Neuronal stem cell (in vitro differentiated cells): Measurements from ENCODE around the gene LOXL3.

Source experiments
- DNase-seq: peaks from one replicate; pipeline ENCODE4 v3.0.0-alpha.2; 2013; ENCODE audit warnings: low spot score
- H2AFZ ChIP-seq: one replicate; pipeline ENCODE4 v1.6.1; 2013; ENCODE audit warnings: mild to moderate bottlenecking, low read length, inconsistent platforms
- H2AK5ac ChIP-seq: 2 replicates; pipeline ENCODE4 v1.6.1; 2013; ENCODE audit warnings: low read depth, mild to moderate bottlenecking, inconsistent platforms, low read length, moderate library complexity, mixed read lengths
- H2BK120ac ChIP-seq: 2 replicates; pipeline ENCODE4 v1.6.1; 2013; ENCODE audit warnings: low read depth, mild to moderate bottlenecking, inconsistent platforms, low read length, moderate library complexity, mixed read lengths
- H2BK12ac ChIP-seq: one replicate; pipeline ENCODE4 v1.6.1; 2013; ENCODE audit warnings: low read length, inconsistent platforms
- H2BK15ac ChIP-seq: 2 replicates; pipeline ENCODE4 v1.6.1; 2013; ENCODE audit warnings: mild to moderate bottlenecking, low read length, inconsistent platforms, mixed read lengths
- H2BK5ac ChIP-seq: one replicate; pipeline ENCODE4 v1.6.1; 2013; ENCODE audit warnings: inconsistent platforms, mild to moderate bottlenecking, low read length, moderate library complexity
- H3K14ac ChIP-seq: one replicate; pipeline ENCODE4 v1.6.1; 2013; ENCODE audit warnings: low read length, inconsistent platforms
- H3K18ac ChIP-seq: 2 replicates; pipeline ENCODE4 v1.6.1; 2013; ENCODE audit warnings: low read length, inconsistent platforms
- H3K23ac ChIP-seq: 2 replicates; pipeline ENCODE4 v1.6.1; 2013; ENCODE audit warnings: low read depth, mild to moderate bottlenecking, mixed read lengths, low read length, inconsistent platforms; ENCODE audit not compliant: poor library complexity
- H3K27ac ChIP-seq: replicated peaks from 3 replicates; pipeline ENCODE4 v1.5.1; 2013; ENCODE audit warnings: low read length, inconsistent platforms
- H3K27me3 ChIP-seq, 3 experiments: 2 replicates each; pipeline ENCODE4 v1.6.1; 2013; ENCODE audit warnings: low read length in 3 of 3, mild to moderate bottlenecking in 2 of 3, inconsistent platforms in 1 of 3, low read depth in 1 of 3, mixed read lengths in 1 of 3, moderate library complexity in 1 of 3; ENCODE audit not compliant: control insufficient read depth in 3 of 3, insufficient read depth in 3 of 3
- H3K36me3 ChIP-seq, 2 donors: replicated peaks in 1 of 2; 2 replicates each; pipeline ENCODE4 v1.6.1; 2013; ENCODE audit warnings: low read length in 2 of 2; ENCODE audit not compliant: control insufficient read depth in 2 of 2, insufficient read depth in 2 of 2
- H3K4ac ChIP-seq: 2 replicates; pipeline ENCODE4 v1.6.1; 2013; ENCODE audit warnings: inconsistent platforms, mild to moderate bottlenecking, low read length, moderate library complexity
- H3K4me1 ChIP-seq, 2 donors: 1 replicate in 1 of 2; 2 replicates in 1 of 2; pipeline ENCODE4 v1.6.1; 2013; ENCODE audit warnings: low read length in 2 of 2, low read depth in 1 of 2; ENCODE audit not compliant: control insufficient read depth in 2 of 2, insufficient read depth in 1 of 2
- H3K4me2 ChIP-seq: one replicate; pipeline ENCODE4 v1.6.1; 2013; ENCODE audit warnings: mild to moderate bottlenecking, low read length, inconsistent platforms; ENCODE audit not compliant: insufficient read depth, poor library complexity, severe bottlenecking
- H3K4me3 ChIP-seq, 2 donors: 2 replicates each; pipeline ENCODE4 v1.5.1; 2013; ENCODE audit warnings: low read length in 2 of 2, mild to moderate bottlenecking in 2 of 2, inconsistent platforms in 1 of 2, moderate library complexity in 1 of 2
- H3K79me1 ChIP-seq: one replicate; pipeline ENCODE4 v1.6.1; 2013; ENCODE audit warnings: low read depth, mild to moderate bottlenecking, inconsistent platforms, low read length, moderate library complexity
- H3K9ac ChIP-seq: one replicate; pipeline ENCODE4 v1.6.1; 2013; ENCODE audit warnings: mild to moderate bottlenecking, low read depth, low read length, inconsistent platforms; ENCODE audit not compliant: poor library complexity
- H3K9me3 ChIP-seq, 2 donors: replicated peaks in 1 of 2; 2 replicates each; pipeline versions ENCODE3 to v1.6.1; 2013; ENCODE audit warnings: low read length in 2 of 2, mild to moderate bottlenecking in 2 of 2, inconsistent platforms in 1 of 2, low read depth in 1 of 2, mixed read lengths in 1 of 2, moderate library complexity in 1 of 2; ENCODE audit not compliant: control insufficient read depth in 2 of 2, insufficient read depth in 1 of 2
- H4K8ac ChIP-seq: one replicate; pipeline ENCODE4 v1.6.1; 2013; ENCODE audit warnings: low read depth, mild to moderate bottlenecking, inconsistent platforms, low read length, moderate library complexity
- H4K91ac ChIP-seq: one replicate; pipeline ENCODE4 v1.6.1; 2013; ENCODE audit warnings: low read length, low read depth, mild to moderate bottlenecking, inconsistent platforms; ENCODE audit not compliant: poor library complexity
- WGBS, 2 donors: extraction: QIAGEN DNeasy Blood & Tissue Kit; methylation state at CpG; one replicate each; pipeline ENCODE4 v1.1.7; 2013; ENCODE audit warnings: missing lambda C conversion rate in 2 of 2, mixed read lengths in 1 of 2; ENCODE audit not compliant: insufficient read length in 2 of 2, insufficient replicate concordance in 1 of 2; ENCODE audit errors: extremely low coverage in 2 of 2; 5-methylcytosine and 5-hydroxymethylcytosine counted together

LOXL3 gene

GRCh38 chr2:74597410-74597809 is 43.7 kb upstream of the LOXL3 start:
- Histone ChIP-seq H2AK5ac (no peak overlapping the region), H3K18ac (no peak overlapping the region), H2BK120ac (no peak overlapping the region), H2BK5ac (no peak overlapping the region), H3K4me1 (no peaks in the 10 kb centered on the region), H3K27me3 (peaks cover 0 to 47% (median 0%) of the 10 kb centered on the region in 3 experiments), H3K4me2 (no peak overlapping the region), H3K23ac (no peak overlapping the region), H3K36me3 (no peaks in the 10 kb centered on the region), H3K79me1 (no peaks in the 10 kb centered on the region), H4K91ac (no peak overlapping the region), H3K27ac (no peak overlapping the region), H3K4me3 (no peak overlapping the region), H3K9me3 (no peaks in the 10 kb centered on the region), H2AFZ (no peak overlapping the region), H3K4ac (no peak overlapping the region), H3K9ac (no peak overlapping the region), H4K8ac (no peak overlapping the region), H2BK15ac (no peak overlapping the region), H2BK12ac (no peak overlapping the region), H3K14ac (no peak overlapping the region)
- DNase-seq: no peak
- WGBS, 2 donors: no CpG with 5 or more reads among the region's 1 CpG

DNA sequence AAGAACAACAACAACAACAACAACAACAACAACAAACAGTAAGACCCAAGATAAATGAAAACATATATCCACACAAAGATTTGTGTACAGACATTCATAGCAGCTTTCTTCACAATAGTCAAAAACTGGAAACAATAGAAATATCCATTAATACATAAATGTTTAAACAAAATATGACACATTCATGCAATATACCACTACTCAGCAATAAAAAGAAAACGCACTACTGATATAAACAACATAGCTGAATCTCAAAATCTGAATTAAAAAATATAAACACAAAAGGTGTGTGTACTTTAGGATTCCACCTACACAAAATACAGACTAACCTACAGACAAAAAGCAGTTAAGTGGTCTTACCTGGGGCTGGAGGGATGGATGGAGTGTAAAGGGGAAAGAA is 42.8 kb upstream of the LOXL3 start:
- H2AFZ ChIP-seq: no peak overlapping the region
- H3K27me3 ChIP-seq: peaks cover 0 to 46% (median 0%) of the 10 kb centered on the region in 3 experiments
- H2BK120ac ChIP-seq: no peak overlapping the region
- H3K4me2 ChIP-seq: no peak overlapping the region
- WGBS, 2 donors: no CpG with 5 or more reads among the region's 1 CpG
- no peaks in the 10 kb centered on the region for H3K79me1 ChIP-seq
- no peak overlapping the region for H4K91ac ChIP-seq
- H3K36me3 ChIP-seq: no peaks in the 10 kb centered on the region
- no peak overlapping the region for H3K4ac ChIP-seq
- H3K14ac ChIP-seq: no peak overlapping the region
- no peak overlapping the region for H2BK15ac ChIP-seq
- H3K23ac ChIP-seq: no peak overlapping the region
- H3K9me3 ChIP-seq: no peaks in the 10 kb centered on the region
- no peaks in the 10 kb centered on the region for H3K4me1 ChIP-seq
- no peak overlapping the region for H3K27ac ChIP-seq
- H3K9ac ChIP-seq: no peak overlapping the region
- H2BK5ac ChIP-seq: no peak overlapping the region
- no peak overlapping the region for H3K18ac ChIP-seq
- H2AK5ac ChIP-seq: no peak overlapping the region
- no peak overlapping the region for H2BK12ac ChIP-seq
- H4K8ac ChIP-seq: no peak overlapping the region
- no peak for DNase-seq
- H3K4me3 ChIP-seq: no peak overlapping the region

GRCh38 chr2:74593826-74594772 is 40.4 kb upstream of the LOXL3 start:
- Histone ChIP-seq H3K9me3 (no peaks in the 10 kb centered on the region), H3K36me3 (no peaks in the 10 kb centered on the region), H4K91ac (no peak overlapping the region), H3K14ac (no peak overlapping the region), H3K27me3 (peaks cover 0 to 50% (median 0%) of the 10 kb centered on the region in 3 experiments), H3K27ac (no peak overlapping the region), H3K4me2 (no peak overlapping the region), H3K4me1 (no peaks in the 10 kb centered on the region), H2BK12ac (no peak overlapping the region), H2AFZ (no peak overlapping the region), H2BK120ac (no peak overlapping the region), H2AK5ac (no peak overlapping the region), H3K79me1 (no peaks in the 10 kb centered on the region), H3K4ac (no peak overlapping the region), H3K9ac (no peak overlapping the region), H4K8ac (no peak overlapping the region), H3K23ac (no peak overlapping the region), H2BK15ac (no peak overlapping the region), H2BK5ac (no peak overlapping the region), H3K18ac (no peak overlapping the region), H3K4me3 (no peak overlapping the region)
- DNase-seq: no peak
- no CpG with 5 or more reads among the region's 4 CpGs for WGBS, 2 donors

GRCh38 chr2:74588664-74589063 is 34.9 kb upstream of the LOXL3 start:
- Histone ChIP-seq H3K27ac (no peak overlapping the region), H2AFZ (no peak overlapping the region), H2BK15ac (no peak overlapping the region), H3K9ac (no peak overlapping the region), H3K27me3 (peaks cover 0 to 33% (median 0%) of the 10 kb centered on the region in 3 experiments), H2AK5ac (no peak overlapping the region), H3K4me1 (peaks cover 0 to 4% of the 10 kb centered on the region in 2 donors), H2BK12ac (no peak overlapping the region), H3K4me2 (no peak overlapping the region), H3K36me3 (no peaks in the 10 kb centered on the region), H3K18ac (no peak overlapping the region), H3K79me1 (no peaks in the 10 kb centered on the region), H2BK120ac (no peak overlapping the region), H3K14ac (no peak overlapping the region), H3K9me3 (no peaks in the 10 kb centered on the region), H3K4me3 (no peak overlapping the region), H3K23ac (no peak overlapping the region), H4K8ac (no peak overlapping the region), H2BK5ac (no peak overlapping the region), H3K4ac (no peak overlapping the region), H4K91ac (no peak overlapping the region)
- WGBS, 2 donors: no CpG with 5 or more reads among the region's 2 CpGs
- DNase-seq: no peak
